Fibroblast of skin of left biceps (primary cell): ENCODE results near the gene SLC9B2.

ENCODE experiments used
- DNase-seq, 2 experiments: peaks; one replicate each; pipeline ENCODE4 v3.0.0-alpha.2; 2013; ENCODE audit warnings: low read depth in 2 of 2

Gene SLC9B2

DNA sequence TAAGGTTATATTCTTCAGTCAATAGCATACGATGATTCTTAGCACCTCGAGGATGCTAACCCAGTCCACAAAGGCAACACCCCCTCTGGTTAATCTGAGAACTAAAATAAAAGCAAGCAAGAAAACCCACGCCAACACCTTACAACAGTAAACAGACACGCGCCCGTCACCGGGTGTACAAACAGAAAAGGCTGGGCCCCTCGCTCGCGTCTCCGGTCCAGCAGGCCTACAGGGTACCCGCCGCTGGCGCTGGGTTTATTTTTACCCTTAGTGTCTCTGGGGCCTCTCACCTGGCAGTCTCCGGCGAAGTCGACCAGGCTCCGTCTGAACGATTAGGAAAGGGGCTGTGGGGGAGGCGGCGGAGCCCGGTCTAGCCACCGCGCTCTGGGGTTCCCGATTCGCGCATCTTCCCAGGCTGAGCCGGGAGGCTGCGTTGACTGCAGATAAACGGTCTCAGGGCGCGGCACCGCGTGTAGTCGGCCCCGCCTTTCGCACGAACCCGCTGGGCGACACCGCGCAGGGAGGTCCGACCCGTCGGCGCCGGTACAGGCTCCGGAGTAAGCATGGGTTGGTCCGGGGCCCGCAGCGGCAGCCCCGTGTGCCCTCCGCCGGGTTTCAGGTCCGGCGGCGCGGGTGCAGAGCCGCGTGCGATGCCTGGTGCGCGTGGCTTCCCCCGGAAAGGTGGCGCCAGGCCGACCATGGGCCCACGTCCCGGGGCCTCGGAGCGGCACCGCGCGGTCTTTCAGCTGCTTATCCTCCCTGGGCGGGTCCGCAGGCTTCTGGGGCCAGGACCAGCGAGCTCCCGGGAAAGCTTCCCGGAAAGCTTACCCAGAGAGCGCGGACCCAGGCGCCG is 441 bp downstream of the SLC9B2 start:
- peak; percentile 18 to 32 for DNase-seq

DNA sequence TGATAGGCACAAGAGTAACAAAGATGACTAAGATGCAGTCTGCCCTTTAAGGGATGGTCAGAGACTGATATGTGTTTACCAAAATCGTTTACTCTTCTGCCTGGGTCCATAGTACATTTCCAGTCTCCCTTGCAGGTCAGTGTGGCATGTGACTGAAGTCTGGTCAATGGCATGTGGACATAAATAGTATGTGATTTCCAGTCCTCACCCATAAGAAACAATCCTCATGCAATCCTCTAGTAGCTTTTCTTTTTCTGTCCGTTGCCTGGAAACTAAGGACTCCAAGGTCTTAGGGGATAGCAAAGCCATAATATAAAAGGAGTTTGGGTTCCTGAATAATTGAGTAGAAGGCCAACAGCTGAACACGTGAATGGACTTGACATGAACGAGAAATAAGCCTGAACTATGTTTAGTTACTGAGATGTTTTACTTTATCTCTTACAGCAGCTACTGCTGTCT is 1.1 kb downstream of the SLC9B2 start:
- no peak for DNase-seq

DNA sequence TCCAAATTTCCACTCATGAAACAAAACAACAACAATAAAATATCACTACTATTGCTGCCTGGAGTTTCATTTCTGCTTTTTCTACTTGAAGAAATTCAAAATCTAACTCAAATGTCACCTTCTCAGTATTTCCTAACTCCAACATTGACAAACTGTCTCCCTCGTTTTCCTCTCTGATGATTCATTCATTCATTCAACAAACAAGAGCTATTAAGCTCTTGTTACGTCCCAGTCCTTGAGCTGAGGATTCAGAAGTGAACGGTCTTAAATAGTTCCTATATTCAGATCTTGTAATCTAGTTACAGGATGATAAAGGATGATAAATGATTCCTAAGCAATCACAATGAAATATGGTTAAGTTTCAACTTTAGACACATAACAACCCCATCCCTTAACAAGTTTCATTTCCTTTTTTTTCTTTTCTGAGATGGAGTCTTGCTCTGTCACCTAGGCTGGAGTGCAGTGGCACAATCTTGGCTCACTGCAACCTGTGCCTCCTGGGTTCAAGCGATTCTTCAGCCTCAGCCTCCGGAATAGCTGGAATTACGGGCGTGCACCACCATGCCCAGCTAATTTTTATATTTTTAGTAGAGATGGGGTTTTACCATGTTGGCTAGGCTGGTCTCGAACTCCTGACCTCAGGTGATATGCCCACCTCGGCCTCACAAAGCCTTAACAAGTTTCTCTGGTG is 1.7 kb downstream of the SLC9B2 start:
- no peak for DNase-seq

DNA sequence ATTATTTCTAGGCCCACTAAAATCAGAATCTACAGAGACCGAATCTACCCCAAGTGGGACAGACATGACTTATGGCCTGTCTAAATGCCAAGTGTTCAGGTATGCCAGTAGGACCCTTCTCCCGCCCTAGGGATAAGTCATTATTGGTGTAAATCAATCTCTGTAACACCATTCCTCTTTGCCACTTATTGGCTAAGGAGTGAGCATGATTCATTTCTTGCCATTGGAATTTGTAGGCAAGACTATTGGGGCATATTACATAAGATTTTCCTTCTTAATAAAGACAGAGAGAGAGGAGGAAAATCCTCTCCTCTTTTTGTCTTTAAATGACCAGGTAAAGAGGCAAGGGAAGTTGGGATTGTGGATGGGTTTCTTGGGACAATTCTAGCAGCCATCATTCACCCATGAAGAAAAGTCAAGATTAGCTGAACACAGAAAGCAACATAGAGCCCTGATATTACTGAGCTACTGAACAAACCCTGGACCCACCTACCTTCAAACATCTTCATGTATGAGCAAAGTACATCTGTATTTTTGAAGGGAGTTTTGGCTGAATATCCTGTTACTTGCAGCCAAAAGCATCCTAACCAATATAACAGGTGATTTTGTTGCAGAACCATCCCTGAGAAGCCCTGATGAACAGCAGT is 2.6 kb downstream of the SLC9B2 start:
- no peak for DNase-seq

DNA sequence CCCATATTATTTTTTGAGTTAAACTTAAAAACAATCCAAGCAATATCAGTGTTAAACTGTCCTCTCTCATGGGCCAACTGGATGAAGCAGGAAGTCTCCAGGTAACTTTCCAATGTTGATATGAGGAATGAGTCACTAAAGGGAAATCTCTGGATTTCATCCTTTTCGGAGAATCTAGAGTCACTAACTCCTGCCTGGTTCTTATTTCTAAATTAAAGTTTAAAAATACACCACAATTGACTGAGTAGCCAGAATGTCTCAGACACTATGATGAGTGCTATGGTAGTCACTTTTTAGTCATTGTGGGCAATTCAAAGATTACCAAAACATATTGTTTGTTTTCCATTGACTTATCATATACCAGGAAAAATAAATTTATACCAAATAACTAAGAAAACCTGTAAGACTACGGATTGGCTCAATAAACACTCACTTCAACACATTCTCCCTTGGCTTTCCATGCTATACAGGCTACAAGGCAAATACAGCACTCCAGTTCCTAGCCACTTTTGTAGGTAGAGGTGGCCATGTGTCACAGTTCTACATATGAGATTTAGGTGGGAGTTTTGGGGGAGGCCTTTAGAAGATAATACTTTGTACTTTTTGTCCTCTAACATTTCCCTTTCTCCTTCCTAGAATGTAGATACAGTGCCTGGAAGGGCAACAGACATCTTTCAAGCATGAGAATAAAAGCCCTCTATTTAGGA is 8.6 kb downstream of the SLC9B2 start:
- no peak for DNase-seq

DNA sequence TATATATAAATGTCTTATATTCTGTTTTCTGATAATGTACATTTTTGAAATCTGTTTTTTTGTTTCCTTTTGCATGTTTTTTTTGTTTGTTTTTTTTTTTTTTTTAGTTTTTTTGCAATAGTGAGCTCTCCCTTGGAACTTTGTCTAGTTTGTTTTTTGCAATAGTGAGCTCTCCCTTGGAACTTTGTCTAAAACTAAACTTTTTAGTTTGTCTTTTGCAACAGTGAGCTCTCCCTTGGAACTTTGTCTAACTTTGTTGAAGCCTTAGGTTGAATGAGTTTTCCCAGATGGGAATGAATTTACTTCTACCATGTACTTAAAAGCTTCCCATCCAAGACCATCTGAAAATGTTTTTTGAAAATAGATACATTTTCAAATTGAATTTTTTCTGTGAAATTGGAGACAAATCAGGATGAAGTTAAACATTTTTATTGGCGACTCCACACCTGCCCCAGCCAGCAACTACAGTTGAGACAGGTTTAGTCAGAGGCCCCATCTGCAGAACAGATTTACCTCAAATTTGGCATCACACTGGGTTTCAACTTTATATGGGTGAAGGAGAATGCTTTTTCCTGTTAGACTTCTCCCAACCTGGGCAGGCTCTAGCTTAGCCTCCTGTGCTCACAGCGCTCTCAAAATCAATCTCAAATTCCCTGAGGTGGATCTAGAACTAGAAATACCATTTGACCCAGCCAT is 16.0 kb downstream of the SLC9B2 start:
- DNase-seq: no peak

DNA sequence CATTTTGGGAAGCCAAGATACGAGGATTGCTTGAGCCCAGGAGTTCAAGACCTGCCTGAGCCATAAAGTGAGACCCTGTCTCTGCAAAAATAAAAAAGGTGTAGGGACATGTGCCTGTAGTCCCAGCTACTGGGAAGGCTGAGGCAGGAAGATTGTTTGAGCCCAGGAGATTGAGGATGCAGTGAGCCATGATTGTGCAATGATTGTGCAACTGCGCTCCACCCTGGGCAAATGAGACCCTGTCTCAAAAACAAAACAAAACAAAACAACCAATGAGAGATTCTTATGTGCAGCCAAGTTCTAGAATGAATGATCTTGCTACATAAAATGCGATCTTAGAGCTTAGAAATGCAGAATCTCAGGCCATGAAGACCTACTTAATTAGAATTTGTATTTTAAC is 22.5 kb downstream of the SLC9B2 start:
- no peak for DNase-seq

DNA sequence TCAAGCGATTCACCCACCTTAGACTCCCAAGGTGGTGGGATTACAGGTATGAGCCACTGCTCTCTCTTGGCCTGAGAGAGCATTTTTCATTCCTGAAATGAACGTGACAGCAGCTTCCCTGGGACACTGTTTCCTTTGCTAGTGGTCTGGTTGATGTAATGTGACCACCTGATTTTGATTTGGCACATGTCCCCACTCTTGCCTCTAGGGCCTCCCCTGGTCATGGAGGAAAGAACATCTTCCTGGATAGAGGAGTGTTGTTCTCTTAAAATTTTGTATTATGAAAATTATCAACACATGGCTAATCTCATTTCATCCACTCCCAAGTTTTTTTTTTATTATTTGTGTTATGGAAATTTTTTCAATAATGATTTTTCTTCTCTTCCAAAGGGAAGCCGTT is 23.8 kb downstream of the SLC9B2 start:
- DNase-seq: no peak

DNA sequence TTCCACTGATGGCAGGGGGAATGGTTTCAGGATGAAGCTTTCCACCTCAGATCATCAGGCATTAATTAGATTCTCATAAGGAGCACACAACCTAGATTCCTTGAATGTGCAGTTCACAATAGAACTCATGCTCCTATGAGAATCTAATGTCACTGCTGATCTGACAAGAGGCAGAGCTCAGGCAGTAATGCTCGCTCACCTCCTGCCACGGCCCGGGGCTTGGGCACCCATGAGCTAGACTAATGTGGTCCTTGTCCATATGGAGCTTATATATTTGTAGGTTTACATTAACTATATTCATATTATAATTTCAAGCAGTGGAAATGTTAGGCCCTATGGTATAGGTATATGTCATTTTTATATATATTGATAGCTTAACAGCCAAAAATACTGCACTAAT is 24.4 kb downstream of the SLC9B2 start:
- no peak for DNase-seq

DNA sequence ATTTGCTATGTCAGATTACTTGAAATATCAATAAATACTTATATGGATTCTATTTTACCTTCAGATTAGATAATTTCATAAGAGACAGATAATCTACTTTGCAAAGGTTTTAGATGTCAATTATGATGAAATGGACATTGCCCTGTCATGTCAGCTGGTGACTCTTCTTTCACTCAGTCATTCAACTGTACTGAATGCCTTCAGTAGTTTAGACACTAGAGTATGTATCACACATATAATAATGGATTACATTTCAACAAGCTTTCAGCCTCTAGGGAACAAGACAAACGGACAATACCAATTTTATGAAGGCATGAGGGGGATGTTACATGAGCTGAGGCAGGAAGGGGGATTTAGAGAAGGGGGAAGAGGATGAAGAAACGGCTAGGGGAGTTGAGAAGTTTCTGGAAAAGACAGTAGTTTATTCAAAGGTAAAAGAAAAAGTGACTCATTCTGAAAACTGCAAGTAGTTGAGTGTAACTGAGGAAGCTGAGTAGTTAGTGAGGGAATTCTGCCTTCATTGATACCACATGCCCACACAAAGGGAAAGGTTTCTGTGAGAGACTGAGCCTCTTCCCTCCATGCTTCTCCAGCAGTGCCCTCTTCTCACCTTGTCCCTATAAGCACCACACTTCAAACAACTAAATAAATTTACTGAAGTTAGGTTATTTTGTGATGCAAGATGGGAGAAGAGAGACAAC is 25.7 kb downstream of the SLC9B2 start:
- no peak for DNase-seq

DNA sequence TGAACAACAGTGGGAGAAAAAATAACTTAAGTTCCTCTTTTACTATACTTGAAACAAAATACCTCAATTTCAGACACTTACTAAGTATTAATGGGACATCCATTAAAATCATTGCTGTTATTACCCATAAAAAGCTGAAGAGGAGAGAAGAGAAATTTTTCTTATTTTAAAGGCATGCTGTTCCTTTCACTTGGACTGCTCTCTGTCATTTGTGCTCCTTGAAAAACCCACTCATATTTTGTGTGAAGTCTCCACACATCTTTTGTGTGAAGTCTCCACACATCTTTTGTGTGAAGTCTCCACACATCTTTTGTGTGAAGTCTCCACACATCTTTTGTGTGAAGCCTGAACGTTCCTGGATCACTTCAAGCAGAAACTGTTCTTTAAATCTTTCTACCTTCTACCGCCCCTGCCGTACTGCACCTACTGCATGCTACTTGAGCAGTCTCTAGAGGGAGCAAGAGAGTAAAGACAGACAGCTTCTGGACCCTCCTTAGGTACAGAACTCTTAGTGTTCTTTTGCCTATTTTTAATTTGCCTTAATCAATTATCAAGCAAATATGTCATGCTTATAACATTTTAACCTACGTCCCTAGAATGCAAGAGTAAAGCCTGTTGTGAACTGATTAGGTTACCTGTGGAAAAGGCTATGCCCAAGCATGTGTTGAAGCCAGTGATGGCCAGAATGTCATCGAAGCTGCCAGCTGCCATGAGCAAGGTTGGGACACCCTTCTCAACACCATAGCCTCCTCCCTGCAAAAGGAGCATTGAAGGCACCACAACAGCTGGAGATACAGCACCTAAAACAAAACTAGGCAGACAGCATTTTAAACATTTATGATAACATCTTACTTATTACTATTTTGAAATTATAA is 29.9 kb downstream of the SLC9B2 start:
- DNase-seq: no peak

DNA sequence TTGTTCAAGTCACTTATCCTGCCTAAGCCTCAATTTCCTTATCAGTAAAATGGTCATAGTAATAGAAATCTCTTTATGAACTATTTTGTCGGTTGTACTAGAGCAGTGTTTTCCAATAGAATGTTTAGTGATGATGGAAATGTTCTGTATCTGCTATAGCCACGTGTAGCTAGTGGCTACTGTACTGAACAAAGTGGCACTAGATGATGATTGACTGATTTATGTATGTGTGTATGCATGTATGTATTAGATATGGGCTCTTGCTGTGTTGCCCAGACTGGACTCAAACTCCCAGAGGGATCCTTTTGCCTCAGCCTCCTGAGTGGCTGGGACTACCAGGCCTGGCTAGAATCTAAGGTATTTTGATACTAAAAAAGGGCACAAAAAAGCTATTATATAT is 32.4 kb downstream of the SLC9B2 start:
- no peak for DNase-seq

DNA sequence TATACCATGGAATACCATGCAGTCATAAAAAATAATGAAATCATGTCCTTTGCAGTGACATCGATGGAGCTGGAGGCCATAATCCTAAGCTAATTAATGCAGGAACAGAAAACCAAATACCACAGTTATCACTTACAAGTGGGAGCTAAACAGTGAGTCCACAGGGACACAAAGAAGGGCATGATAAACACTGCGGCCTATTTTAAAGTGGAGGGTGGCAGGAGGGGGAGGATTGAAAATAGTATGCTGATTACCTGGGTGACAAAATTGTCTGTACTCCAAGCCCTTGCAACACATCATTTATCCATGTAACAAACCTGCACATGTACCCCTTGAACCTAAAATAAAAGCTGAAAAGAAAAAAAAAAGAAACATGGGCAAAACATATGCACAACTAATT is 40.4 kb downstream of the SLC9B2 start:
- DNase-seq: no peak

DNA sequence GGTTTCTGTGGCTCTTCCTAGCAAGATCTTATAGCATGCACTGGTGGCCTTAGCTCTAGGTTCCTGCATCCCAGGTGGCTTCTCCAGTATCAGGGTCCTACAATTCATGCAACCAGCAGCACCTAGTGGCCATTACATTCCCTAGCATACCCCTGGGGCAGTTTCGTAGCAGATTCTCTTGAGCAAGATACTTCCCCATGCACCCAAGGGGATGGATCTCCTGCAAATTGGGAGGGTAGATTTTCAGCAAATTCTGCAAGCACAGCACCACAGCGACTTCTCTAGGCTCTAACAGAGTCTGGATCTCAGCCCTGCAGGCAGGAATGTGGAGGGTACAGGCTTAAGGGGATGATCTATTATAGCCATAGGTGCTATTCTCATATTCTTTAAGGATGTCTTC is 44.0 kb downstream of the SLC9B2 start:
- no peak for DNase-seq

DNA sequence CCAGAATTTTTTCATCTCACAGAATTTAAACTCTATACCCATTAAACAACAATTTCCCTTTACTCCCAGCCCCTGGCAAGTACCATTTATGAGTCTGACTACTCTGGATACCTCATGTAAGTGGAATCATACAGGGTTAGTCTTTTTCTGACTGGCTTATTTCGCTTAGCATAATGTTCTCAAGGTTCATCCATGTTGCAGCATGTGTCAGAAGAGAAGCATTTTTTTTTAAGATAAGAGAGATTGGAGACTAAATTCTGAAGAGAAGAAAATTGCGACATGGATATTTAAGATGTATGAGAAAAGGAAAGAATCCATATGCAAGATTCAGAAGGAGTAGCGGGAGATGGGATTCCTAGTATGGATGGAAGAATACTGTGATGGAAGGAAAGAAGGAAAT is 45.8 kb downstream of the SLC9B2 start:
- DNase-seq: no peak

DNA sequence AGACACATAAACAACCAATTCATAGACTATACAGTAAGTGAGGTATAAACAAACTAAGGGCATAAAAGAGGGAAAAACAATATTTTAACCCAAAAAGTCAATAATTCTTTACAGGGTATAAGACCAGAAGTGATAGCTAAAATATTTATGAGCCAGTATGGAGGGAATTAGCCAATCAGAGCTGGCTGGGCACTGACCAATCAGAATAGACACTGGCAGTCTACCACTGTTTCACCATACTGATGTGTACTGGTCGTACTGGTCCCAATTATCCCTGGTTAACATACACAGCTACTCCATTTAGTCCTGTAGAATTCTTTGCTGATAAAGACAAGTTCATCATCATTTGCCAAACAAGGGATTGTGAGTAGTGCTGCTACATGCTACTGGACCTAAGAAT is 47.3 kb downstream of the SLC9B2 start:
- DNase-seq: no peak

DNA sequence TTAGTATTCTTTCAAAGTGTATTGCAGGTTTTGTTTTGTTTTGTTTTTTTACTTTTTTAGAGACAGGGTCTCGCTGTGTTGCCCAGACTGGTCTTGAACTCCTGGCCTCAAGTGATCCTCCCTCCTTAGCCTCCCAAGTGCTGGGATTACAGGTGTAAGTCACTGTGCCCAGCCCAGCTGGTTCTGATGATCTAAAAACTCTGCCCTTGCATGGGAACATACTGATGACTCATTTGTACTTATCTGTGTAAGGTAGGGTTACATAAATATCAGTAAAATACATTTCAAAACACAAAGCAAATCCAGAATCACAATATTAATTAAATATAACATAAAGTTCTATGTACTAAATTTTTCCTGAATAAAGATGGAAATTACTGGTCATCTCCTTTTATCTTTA is 49.7 kb downstream of the SLC9B2 start:
- DNase-seq: no peak

DNA sequence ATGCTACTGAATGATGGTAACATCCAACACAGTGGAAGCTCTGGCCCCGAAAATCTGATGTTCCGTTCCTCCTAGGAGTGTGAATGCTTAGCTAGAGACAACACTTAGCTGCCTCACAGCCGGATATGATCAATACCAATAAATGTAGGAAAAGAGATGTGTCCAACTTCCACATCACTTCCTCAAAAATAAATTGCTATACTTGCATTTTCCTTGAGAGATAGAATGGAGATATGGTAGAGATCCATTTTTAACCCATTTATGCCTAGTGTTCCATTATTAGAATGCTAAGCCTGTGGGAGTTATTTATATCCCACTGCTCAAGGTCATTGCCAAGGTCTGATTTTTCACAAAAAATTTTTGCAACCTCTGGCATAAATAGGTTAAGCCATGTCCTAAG is 51.6 kb downstream of the SLC9B2 start:
- no peak for DNase-seq

DNA sequence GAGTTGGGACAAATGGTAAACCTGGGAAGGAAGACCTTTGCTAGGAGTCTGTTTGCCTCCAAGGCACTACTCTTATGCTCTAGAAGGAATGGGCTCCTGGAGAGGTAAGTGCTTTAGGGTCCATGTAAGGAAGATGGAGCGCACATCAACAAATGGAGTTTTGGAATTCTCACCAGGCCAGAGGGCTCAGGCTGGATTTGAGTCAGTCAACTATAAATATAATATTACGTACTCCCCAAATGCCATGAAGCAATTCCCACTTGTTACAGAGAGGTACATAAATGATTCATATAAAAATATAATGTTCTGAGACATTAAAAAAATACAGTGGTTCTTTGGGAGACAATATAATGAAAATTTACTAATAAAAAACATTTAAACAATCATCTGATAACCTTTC is 55.4 kb downstream of the SLC9B2 start:
- DNase-seq: no peak
